GM12873 (cell line): Measurements from ENCODE around the gene IGSF23.

Source experiments
- CTCF ChIP-seq: IDR thresholded peaks from 2 replicates; pipeline ENCODE4 v1.5.1; 2012; ENCODE audit warnings: low read depth, mild to moderate bottlenecking, moderate library complexity, low read length, control low read depth; ENCODE audit not compliant: insufficient read depth; ENCODE audit errors: missing control alignments

Gene IGSF23

GRCh38 chr19:44621367-44621766 lies 8.0 kb downstream of the IGSF23 start:
- no peak for TF ChIP-seq CTCF

GRCh38 chr19:44623080-44623479 lies 9.7 kb downstream of the IGSF23 start:
- TF ChIP-seq CTCF = no peak

GRCh38 chr19:44623626-44624025 lies 10.3 kb downstream of the IGSF23 start:
- TF ChIP-seq CTCF = no peak

GRCh38 chr19:44624840-44625354 lies 11.5 kb downstream of the IGSF23 start:
- no peak for TF ChIP-seq CTCF

- TF ChIP-seq CTCF = no peak
These were observed 12.8 kb downstream of the IGSF23 start for GRCh38 chr19:44626048-44626624.

GRCh38 chr19:44627631-44628030 lies 14.3 kb downstream of the IGSF23 start:
- TF ChIP-seq CTCF = no peak

GRCh38 chr19:44628793-44629192 lies 15.4 kb downstream of the IGSF23 start:
- no peak for TF ChIP-seq CTCF
